IPS-NIHi7 (cell line): ENCODE measurements around the gene STON2.

Experiments used
- DNase-seq: peaks from one replicate; pipeline ENCODE4 v3.0.0; 2012; ENCODE audit warnings: mixed read lengths; ENCODE audit errors: extremely low spot score

STON2 gene

GRCh38 chr14:81302638-81303037 lies 97.5 kb downstream of the STON2 start:
- DNase-seq = peak; percentile 28

GRCh38 chr14:81301813-81302212 lies 98.3 kb downstream of the STON2 start:
- DNase-seq = no peak

- DNase-seq = no peak
Observed at GRCh38 chr14:81301371-81301770, 98.8 kb downstream of the STON2 start.

GRCh38 chr14:81298911-81299310 lies 101.2 kb downstream of the STON2 start:
- no peak for DNase-seq

GRCh38 chr14:81298122-81298521 lies 102.0 kb downstream of the STON2 start:
- no peak for DNase-seq

GRCh38 chr14:81295958-81296923 lies 103.9 kb downstream of the STON2 start:
- no peak for DNase-seq

- no peak for DNase-seq
Observed at GRCh38 chr14:81289516-81289915, 110.6 kb downstream of the STON2 start.

- DNase-seq = no peak
Observed at GRCh38 chr14:81286574-81287370, 113.4 kb downstream of the STON2 start.

- DNase-seq = no peak
Observed at GRCh38 chr14:81285245-81285644, 114.9 kb downstream of the STON2 start.

GRCh38 chr14:81281332-81281731 lies 118.8 kb downstream of the STON2 start:
- DNase-seq = no peak

GRCh38 chr14:81280136-81280791 lies 119.9 kb downstream of the STON2 start:
- DNase-seq = no peak

GRCh38 chr14:81277096-81277495 lies 123.0 kb downstream of the STON2 start:
- no peak for DNase-seq

- DNase-seq = no peak
Observed at GRCh38 chr14:81276073-81277069, 123.8 kb downstream of the STON2 start.

- DNase-seq = no peak
Observed at GRCh38 chr14:81275305-81276072, 124.6 kb downstream of the STON2 start.

- DNase-seq = no peak
Observed at GRCh38 chr14:81273961-81274575, 126.1 kb downstream of the STON2 start.

- DNase-seq = peak; percentile 32
Observed at GRCh38 chr14:81273521-81273920, 126.6 kb downstream of the STON2 start.

GRCh38 chr14:81272317-81272716 lies 127.8 kb downstream of the STON2 start:
- DNase-seq = no peak

GRCh38 chr14:81269979-81270375 lies 130.1 kb downstream of the STON2 start:
- no peak for DNase-seq

- peak; percentile 76 for DNase-seq
Observed at GRCh38 chr14:81269100-81269978, 130.8 kb downstream of the STON2 start.
